SK-N-SH (cell line): ENCODE results near the gene MUC5B. TPM values are rescaled to one million over a fixed set of nuclear protein-coding genes. Genes with fewer than 3 reads are reported as not detected.
"Not testable (repeated sequence)": the region's sequence is repeated elsewhere in the genome, so short reads cannot be mapped to it uniquely, and the experiment has no call there.

Experiments
- CTCF ChIA-PET: fragments of 300-600, 350-600 bp; formaldehyde crosslinking; extraction: SDS; loops from one replicate; lab custom pipeline; 2021; lab: Yijun Ruan, JAX
- POLR2A ChIA-PET: fragments of 350-600 bp; sonication (Branson Sonifier 250); formaldehyde crosslinking; extraction: SDS; loops from one replicate; lab custom pipeline; 2020; ENCODE audit warnings: antibody characterized with exemption, inconsistent platforms; lab: Yijun Ruan, JAX
- DNase-seq: peaks from one replicate; pipeline ENCODE4 v3.0.0; 2012
- H2AFZ ChIP-seq: fragments of 200-600 bp; sonication (generic); 2 replicates; pipeline ENCODE4 v1.8.1; 2016; ENCODE audit warnings: antibody characterized with exemption, mild to moderate bottlenecking, low read depth
- H3F3A ChIP-seq: fragments of 200-600 bp; sonication (generic); replicated peaks from 2 replicates; pipeline ENCODE3; 2016; ENCODE audit warnings: antibody characterized with exemption, mild to moderate bottlenecking; ENCODE audit not compliant: insufficient read depth
- H3K27ac ChIP-seq, 2 experiments: fragments of 200-500 bp in 1 of 2; fragments of 200-600 bp in 1 of 2; sonication (Bioruptor generic) in 1 of 2; sonication (generic), shearing (Covaris generic) in 1 of 2; 2 replicates each; pipeline versions ENCODE4 v1.5.1 to v1.6.1; 2014 to 2016; ENCODE audit warnings: low read depth in 2 of 2, inconsistent platforms in 1 of 2, low read length in 1 of 2, mild to moderate bottlenecking in 1 of 2, mixed read lengths in 1 of 2
- H3K27me3 ChIP-seq: fragments of 200-600 bp; sonication (generic), shearing (Covaris generic); 2 replicates; pipeline ENCODE4 v1.6.1; 2016; ENCODE audit warnings: mixed run types; ENCODE audit not compliant: insufficient read depth
- H3K36me3 ChIP-seq, 2 experiments: fragments of 200-500 bp in 1 of 2; fragments of 200-600 bp in 1 of 2; sonication (Bioruptor generic) in 1 of 2; sonication (generic) in 1 of 2; replicated peaks in 1 of 2; 2 replicates each; pipeline versions ENCODE3 to v1.5.1; 2014 to 2016; ENCODE audit warnings: low read length in 1 of 2, mild to moderate bottlenecking in 1 of 2; ENCODE audit not compliant: insufficient read depth in 2 of 2, control insufficient read depth in 1 of 2
- H3K4me1 ChIP-seq, 2 experiments: fragments of 200-500 bp in 1 of 2; fragments of 200-600 bp in 1 of 2; sonication (Bioruptor generic) in 1 of 2; sonication (generic), shearing (Covaris generic) in 1 of 2; 2 replicates each; pipeline versions ENCODE4 v1.5.1 to v1.6.1; 2014 to 2016; ENCODE audit warnings: low read depth in 1 of 2, low read length in 1 of 2, mixed run types in 1 of 2; ENCODE audit not compliant: insufficient read depth in 2 of 2, control insufficient read depth in 1 of 2
- H3K4me2 ChIP-seq: fragments of 200-600 bp; sonication (generic), shearing (Covaris generic); 2 replicates; pipeline ENCODE4 v1.6.1; 2017; ENCODE audit warnings: mixed run types
- H3K4me3 ChIP-seq, 2 experiments: fragments of 200-500 bp in 1 of 2; fragments of 200-600 bp in 1 of 2; sonication (Bioruptor generic) in 1 of 2; sonication (generic), shearing (Covaris generic) in 1 of 2; 2 replicates each; pipeline versions ENCODE4 v1.5.1 to v1.8.1; 2014 to 2016; ENCODE audit warnings: low read depth in 2 of 2, inconsistent platforms in 1 of 2, low read length in 1 of 2, mild to moderate bottlenecking in 1 of 2, mixed read lengths in 1 of 2, moderate library complexity in 1 of 2
- H3K79me2 ChIP-seq: fragments of 200-600 bp; sonication (generic); 2 replicates; pipeline ENCODE4 v1.8.1; 2017; ENCODE audit warnings: mild to moderate bottlenecking; ENCODE audit not compliant: insufficient read depth
- H3K9ac ChIP-seq: fragments of 200-600 bp; sonication (generic); 2 replicates; pipeline ENCODE4 v1.6.1; 2017; ENCODE audit warnings: mixed run types
- H3K9me2 ChIP-seq: fragments of 200-600 bp; sonication (generic); 2 replicates; pipeline ENCODE4 v1.6.1; 2017; ENCODE audit warnings: mixed run types
- H3K9me3 ChIP-seq: fragments of 200-600 bp; sonication (generic); 2 replicates; pipeline ENCODE4 v1.6.1; 2017; ENCODE audit warnings: mixed run types, mild to moderate bottlenecking, moderate library complexity
- H4K20me1 ChIP-seq: fragments of 200-600 bp; sonication (generic); 2 replicates; pipeline ENCODE4 v1.6.1; 2017; ENCODE audit warnings: mild to moderate bottlenecking, mixed run types; ENCODE audit not compliant: insufficient read depth
- FOXJ3 ChIP-seq: sonication (generic); formaldehyde crosslinking; IDR thresholded peaks from 2 replicates; pipeline ENCODE4 v1.5.1; 2020; ENCODE audit warnings: mild to moderate bottlenecking, missing genetic modification reagents
- FOXM1 ChIP-seq: IDR thresholded peaks from 2 replicates; pipeline ENCODE4 v1.4.0; 2012; ENCODE audit warnings: low read depth, mild to moderate bottlenecking
- GABPA ChIP-seq: IDR thresholded peaks from 2 replicates; pipeline ENCODE4 v1.4.0; 2012; ENCODE audit warnings: low read depth, mild to moderate bottlenecking
- GATA2 ChIP-seq: sonication (generic); formaldehyde crosslinking; IDR thresholded peaks from 2 replicates; pipeline ENCODE4 v1.5.0; 2020; ENCODE audit warnings: mild to moderate bottlenecking, missing genetic modification reagents
- MXI1 ChIP-seq: IDR thresholded peaks from 2 replicates; pipeline ENCODE4 v1.6.1; 2012; ENCODE audit warnings: mild to moderate bottlenecking, low read depth, low read length, improper control_type of control experiment
- PBX3 ChIP-seq: IDR thresholded peaks from 2 replicates; pipeline ENCODE4; 2012
- RAD21 ChIP-seq: IDR thresholded peaks from 2 replicates; pipeline ENCODE4 v1.6.1; 2012; ENCODE audit warnings: mild to moderate bottlenecking, low read length
- RCOR1 ChIP-seq: fragments of 150-350 bp; IDR thresholded peaks from 2 replicates; pipeline ENCODE4 v1.6.1; 2017; ENCODE audit warnings: antibody characterized with exemption, low read length
- TEAD4 ChIP-seq: IDR thresholded peaks from 2 replicates; pipeline ENCODE4 v1.4.0; 2012; ENCODE audit warnings: mild to moderate bottlenecking, borderline replicate concordance; ENCODE audit not compliant: insufficient read depth
- USF1 ChIP-seq: IDR thresholded peaks from 2 replicates; pipeline ENCODE4 v1.4.0; 2012; ENCODE audit warnings: low read depth, borderline replicate concordance
- WGBS: methylation state at CpG from one replicate; pipeline ENCODE4 v1.1.6; 2017; ENCODE audit warnings: low lambda C conversion rate; 5-methylcytosine and 5-hydroxymethylcytosine counted together
- polyA plus RNA-seq, 3 experiments: library from polyadenylated mRNA; depleted of rRNA; stranded (reverse); fragments of >200 nt; gene quantifications; 2 replicates each; pipeline ENCODE4 v1.2.3, GENCODE V29; 2012

MUC5B gene
- polyA plus RNA-seq, 1 of the 3 experiments (the other 2 are of a cell fraction), result not detected

GRCh38 chr11:1209371-1210057 is 13.4 kb upstream of the MUC5B start:
- Histone ChIP-seq H2AFZ (no peak overlapping the region), H3K9ac (no peak overlapping the region)
- 47% methylated on average over 15 of the region's 17 CpGs for WGBS
- TF ChIP-seq FOXJ3 (CRISPR knock-in tag), result no peak
- TF ChIP-seq GATA2 (CRISPR knock-in tag), result no peak
- no peak for TF ChIP-seq PBX3
- no peak for TF ChIP-seq MXI1
- no peak for TF ChIP-seq USF1
- TF ChIP-seq, all 33 proteins: peak for 0
- H4K20me1 ChIP-seq, result no peaks in the 10 kb centered on the region
- H3K27ac ChIP-seq, result no peak overlapping the region
- H3F3A ChIP-seq, result no peaks in the 10 kb centered on the region
- H3K4me3 ChIP-seq, result no peak overlapping the region
- no peaks in the 10 kb centered on the region for H3K79me2 ChIP-seq
- H3K4me1 ChIP-seq, result no peaks in the 10 kb centered on the region
- DNase-seq, result no peak
- peaks cover 5% of the 10 kb centered on the region; the same call in 1 of the 2 replicates for H3K9me3 ChIP-seq
- H3K27me3 ChIP-seq, result no peaks in the 10 kb centered on the region
- H3K36me3 ChIP-seq, result no peaks in the 10 kb centered on the region
- CTCF ChIA-PET, result interaction anchor here (1.4 kb wide), 1 partner anchor 307 kb away, joined by 3 read pairs; no protein-coding TSS in a partner anchor
- POLR2A ChIA-PET, result no interaction called here
- H3K4me2 ChIP-seq, result no peak overlapping the region
- H3K9me2 ChIP-seq, result no peaks in the 10 kb centered on the region

- no peak overlapping the region for H3K27ac ChIP-seq
- CTCF ChIA-PET, result no interaction called here
- H3K4me1 ChIP-seq, result no peaks in the 10 kb centered on the region
- no peaks in the 10 kb centered on the region for H3K9me2 ChIP-seq
- no peak overlapping the region for H3K4me2 ChIP-seq
- no peak overlapping the region for H3K4me3 ChIP-seq
- no peak for DNase-seq
- TF ChIP-seq FOXM1 (no peak), RAD21 (no peak), TEAD4 (no peak), GABPA (no peak), RCOR1 (no peak)
- TF ChIP-seq, all 33 proteins: peak for 0
- Histone ChIP-seq H2AFZ (no peak overlapping the region), H3K9me3 (peaks cover 5% of the 10 kb centered on the region; the same call in 1 of the 2 replicates), H3K9ac (no peak overlapping the region), H3F3A (no peaks in the 10 kb centered on the region), H4K20me1 (no peaks in the 10 kb centered on the region), H3K36me3 (no peaks in the 10 kb centered on the region), H3K79me2 (no peaks in the 10 kb centered on the region), H3K27me3 (no peaks in the 10 kb centered on the region)
- POLR2A ChIA-PET, result no interaction called here
- WGBS, result 13% methylated on average over 2 of the region's 2 CpGs
Observed at GRCh38 chr11:1211838-1212237, 11.0 kb upstream of the MUC5B start.

- H3K36me3 ChIP-seq, H3K4me2 ChIP-seq, H3K9me2 ChIP-seq, H3K9me3 ChIP-seq, H3K9ac ChIP-seq, H3K79me2 ChIP-seq, DNase-seq, H3K27ac ChIP-seq, H3K4me3 ChIP-seq, H2AFZ ChIP-seq, H3K27me3 ChIP-seq, H4K20me1 ChIP-seq, CTCF ChIA-PET, H3F3A ChIP-seq, POLR2A ChIA-PET, H3K4me1 ChIP-seq: not testable (repeated sequence)
- WGBS, result 45% methylated on average over 8 of the region's 8 CpGs
Observed at GRCh38 chr11:1215826-1216225, 7.0 kb upstream of the MUC5B start.
